ENCODE results near the gene RRP1.

Gene RRP1, protein sequence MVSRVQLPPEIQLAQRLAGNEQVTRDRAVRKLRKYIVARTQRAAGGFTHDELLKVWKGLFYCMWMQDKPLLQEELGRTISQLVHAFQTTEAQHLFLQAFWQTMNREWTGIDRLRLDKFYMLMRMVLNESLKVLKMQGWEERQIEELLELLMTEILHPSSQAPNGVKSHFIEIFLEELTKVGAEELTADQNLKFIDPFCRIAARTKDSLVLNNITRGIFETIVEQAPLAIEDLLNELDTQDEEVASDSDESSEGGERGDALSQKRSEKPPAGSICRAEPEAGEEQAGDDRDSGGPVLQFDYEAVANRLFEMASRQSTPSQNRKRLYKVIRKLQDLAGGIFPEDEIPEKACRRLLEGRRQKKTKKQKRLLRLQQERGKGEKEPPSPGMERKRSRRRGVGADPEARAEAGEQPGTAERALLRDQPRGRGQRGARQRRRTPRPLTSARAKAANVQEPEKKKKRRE

DNA sequence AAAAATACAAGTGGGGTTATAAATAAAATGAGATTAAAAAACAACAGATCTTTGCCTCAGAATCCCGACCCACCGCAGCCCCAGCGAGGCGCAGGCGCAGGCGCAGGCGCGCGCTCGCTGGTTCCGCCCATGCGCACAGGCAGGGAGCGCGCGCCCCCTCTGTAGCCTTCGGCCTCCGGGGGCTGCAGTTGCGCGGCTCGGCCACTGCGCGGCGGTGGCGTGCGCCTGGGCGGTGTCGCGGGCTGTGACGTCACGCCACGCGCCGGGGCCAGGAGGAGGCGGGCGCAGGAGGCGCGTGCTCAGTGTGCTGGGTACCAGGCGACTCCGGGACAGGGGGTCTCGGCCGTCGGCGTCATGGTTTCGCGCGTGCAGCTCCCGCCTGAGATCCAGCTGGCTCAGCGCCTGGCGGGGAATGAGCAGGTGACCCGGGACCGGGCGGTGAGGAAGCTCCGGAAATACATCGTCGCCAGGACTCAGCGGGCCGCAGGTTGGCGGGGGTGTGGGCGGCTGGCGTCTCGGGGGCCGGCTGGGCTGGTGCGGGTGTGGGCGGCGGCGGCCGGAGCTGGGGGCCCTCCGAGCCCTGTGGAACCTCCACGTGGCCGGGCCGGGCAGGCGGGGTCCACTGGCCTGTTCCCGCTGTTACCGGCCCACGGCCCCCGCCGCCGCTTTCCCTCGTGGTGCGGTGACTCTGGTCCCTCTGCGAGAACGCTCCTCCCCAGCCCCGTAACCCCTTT is at the start of gene RRP1:
Gene RRP1, plus strand, starts transcription at position 302 of the 734 bp plus-strand sequence. Its CDS starts 53 bp downstream, at position 355.
- TF ChIP-seq, protein P1, sequence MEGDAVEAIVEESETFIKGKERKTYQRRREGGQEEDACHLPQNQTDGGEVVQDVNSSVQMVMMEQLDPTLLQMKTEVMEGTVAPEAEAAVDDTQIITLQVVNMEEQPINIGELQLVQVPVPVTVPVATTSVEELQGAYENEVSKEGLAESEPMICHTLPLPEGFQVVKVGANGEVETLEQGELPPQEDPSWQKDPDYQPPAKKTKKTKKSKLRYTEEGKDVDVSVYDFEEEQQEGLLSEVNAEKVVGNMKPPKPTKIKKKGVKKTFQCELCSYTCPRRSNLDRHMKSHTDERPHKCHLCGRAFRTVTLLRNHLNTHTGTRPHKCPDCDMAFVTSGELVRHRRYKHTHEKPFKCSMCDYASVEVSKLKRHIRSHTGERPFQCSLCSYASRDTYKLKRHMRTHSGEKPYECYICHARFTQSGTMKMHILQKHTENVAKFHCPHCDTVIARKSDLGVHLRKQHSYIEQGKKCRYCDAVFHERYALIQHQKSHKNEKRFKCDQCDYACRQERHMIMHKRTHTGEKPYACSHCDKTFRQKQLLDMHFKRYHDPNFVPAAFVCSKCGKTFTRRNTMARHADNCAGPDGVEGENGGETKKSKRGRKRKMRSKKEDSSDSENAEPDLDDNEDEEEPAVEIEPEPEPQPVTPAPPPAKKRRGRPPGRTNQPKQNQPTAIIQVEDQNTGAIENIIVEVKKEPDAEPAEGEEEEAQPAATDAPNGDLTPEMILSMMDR (IDR thresholded peaks at IDR 0.05): peak; percentile 99
- TF ChIP-seq ZFX (IDR thresholded peaks at IDR 0.05; ENCODE audit: borderline replicate concordance): no peak
- H3K27ac ChIP-seq: peak within 1 kb of the TSS; percentile 86

DNA sequence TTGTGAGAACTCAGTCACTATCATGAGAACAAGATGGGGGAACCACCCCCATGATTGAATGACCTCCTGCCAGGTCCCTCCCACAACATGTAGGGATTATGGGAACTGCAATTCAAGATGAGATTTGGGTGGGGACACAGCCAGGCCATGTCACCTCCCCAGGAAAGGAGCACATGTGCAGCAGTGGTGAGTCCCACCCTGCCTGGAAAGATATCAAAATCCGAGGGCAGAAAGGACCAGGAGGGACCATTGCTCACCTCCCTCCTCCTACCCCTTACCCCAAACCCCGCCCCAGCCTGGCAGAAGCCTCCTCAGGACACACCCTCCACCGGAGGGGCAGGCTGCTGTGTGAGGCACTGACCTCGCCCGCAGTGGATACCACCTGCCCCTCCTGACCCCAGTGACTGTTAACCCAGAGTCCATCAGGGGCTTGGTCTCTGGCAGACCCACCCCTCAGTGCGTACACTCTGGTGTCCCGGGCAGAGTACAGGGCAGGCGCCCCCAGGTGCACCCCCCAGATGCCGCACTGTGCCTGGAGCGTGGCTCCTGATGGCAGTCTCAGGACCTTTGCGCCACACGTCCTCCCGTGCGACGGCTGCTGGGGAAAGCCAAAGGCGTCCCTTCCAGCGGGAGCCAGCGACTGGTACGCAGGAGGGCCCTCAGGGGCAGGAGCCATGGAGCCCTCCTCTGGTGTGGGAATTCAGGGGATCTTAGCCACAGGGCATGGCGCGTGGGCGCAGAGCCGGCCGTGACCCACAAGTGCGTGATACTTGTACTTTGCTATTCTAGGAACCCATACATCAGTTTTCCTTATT is 49.5 kb upstream of the RRP1 start:
- no peak for TF ChIP-seq ZFX (IDR thresholded peaks at IDR 0.05; ENCODE audit: borderline replicate concordance)
- TF ChIP-seq, protein P1 (IDR thresholded peaks at IDR 0.05): no peak
- peak overlapping the region; percentile 30; the same call in 1 of the 2 replicates for H3K27ac ChIP-seq

DNA sequence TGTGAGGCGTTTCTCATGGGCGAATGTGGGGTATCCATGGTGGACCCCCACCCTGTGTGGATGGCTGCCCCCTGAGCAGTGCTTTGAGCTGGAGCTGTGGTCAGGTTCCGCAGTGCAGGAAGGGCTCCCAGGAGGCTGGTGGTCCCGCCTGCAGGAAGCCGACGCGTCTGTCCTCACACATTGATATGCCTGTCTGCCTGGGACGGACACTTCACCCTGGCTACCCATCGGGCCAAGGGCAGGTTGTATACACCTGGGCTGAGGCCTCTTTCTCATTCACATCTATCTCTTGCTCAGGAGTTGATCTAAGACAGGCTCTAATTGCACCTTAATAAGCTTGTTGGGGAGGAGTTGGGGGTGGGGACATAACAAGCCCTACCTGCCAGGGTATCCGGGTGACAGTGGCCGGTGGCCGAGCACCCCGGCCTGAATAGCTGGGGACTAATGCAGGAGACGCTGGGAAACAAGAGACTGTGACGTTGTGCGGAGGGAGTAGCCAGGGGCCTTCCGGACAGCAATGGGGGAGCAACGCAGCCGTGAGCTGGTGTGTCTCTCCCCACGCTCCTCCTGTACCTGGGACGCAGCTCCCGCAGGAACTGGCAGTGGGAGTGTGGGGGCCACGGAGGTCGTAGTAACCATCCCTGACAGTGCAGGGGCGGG is 48.8 kb upstream of the RRP1 start:
- peak overlapping the region; percentile 30; the same call in 1 of the 2 replicates for H3K27ac ChIP-seq
- TF ChIP-seq, protein P1 (IDR thresholded peaks at IDR 0.05): no peak
- TF ChIP-seq ZFX (IDR thresholded peaks at IDR 0.05; ENCODE audit: borderline replicate concordance): no peak

DNA sequence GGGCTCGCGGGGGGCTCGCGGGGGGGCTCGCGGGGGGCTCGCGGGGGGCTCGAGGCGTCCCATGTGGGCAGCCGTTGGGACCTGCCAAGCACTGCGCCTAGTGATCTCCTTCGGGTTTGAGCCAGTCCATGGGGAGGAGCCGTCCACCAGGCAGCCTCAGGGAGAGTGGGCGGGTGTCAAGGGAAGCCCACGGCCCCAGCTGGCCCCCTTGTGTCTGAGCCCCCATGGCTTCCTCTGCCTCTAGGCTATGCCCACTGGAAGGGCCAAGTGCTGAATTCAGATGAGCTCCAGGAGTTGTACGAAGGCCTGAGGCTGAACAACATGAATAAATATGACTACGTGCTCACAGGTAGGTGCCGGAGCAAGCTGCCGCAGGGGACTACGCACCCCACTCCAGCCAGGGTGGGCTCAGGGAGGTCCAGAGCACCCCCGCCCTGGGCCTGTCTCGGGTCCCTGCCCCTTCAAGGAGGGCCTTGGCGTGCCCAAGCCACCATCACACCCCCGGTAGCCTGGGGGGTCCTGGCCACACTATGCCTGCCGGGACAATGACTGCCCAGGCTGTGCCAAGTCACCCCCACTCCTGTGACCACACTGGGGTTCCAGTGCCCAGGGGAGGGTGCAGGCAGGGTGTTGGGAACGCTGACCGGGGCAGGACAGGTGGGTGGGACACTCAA is 47.8 kb upstream of the RRP1 start:
- H3K27ac ChIP-seq: no peak overlapping the region
- TF ChIP-seq, protein P1 (IDR thresholded peaks at IDR 0.05): no peak
- TF ChIP-seq ZFX (IDR thresholded peaks at IDR 0.05; ENCODE audit: borderline replicate concordance): no peak

DNA sequence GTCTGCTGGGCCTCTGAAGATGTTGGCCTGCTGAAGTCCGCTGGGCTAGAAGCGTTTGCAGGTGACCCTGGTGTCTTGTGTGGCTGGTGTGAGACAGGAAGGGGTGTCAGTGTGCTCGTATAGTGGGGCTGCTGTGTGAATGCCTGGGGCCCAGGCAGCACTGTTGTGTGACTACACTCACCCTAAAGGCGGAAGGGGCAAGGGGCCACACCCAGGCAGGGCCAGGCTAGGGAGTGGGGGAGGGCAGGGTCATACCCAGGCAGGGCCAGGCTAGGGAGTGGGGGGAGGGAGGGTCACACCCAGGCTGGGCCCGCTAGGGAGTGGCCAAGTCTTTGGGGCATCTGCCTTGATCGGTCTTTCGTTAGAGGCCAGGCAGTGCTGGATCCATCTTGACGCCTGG is 45.4 kb upstream of the RRP1 start:
- H3K27ac ChIP-seq: no peak overlapping the region
- TF ChIP-seq ZFX (IDR thresholded peaks at IDR 0.05; ENCODE audit: borderline replicate concordance): no peak
- TF ChIP-seq, protein P1 (IDR thresholded peaks at IDR 0.05): no peak

DNA sequence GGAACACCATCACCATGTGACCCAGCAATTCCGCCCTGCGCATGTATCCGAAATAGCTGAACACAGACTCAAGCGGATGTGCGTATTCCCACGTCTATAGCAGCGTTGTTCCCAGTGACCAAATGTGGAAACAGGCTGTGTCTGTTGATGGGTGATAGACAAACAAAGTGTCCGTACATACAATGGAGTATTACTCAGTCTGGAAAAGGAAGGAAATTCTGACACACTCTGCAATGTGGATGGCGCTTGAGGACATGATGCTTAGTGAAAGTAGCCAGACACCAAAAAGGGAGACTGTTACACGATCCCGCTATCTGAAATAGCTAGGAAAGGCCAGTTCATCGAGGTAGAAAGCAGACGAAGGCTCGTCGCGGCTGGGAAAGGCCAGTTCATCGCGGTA is 44.7 kb upstream of the RRP1 start:
- no peak overlapping the region for H3K27ac ChIP-seq
- TF ChIP-seq, protein P1 (IDR thresholded peaks at IDR 0.05): no peak
- TF ChIP-seq ZFX (IDR thresholded peaks at IDR 0.05; ENCODE audit: borderline replicate concordance): no peak

Measured in 22Rv1 (cell line).